GM21526 (cell line): ENCODE data around the gene CROCC.

Experiments used
- ATAC-seq: cut with Tn5 transposase; IDR thresholded peaks from one replicate; pipeline ENCODE4 v1.9.1; 2021; ENCODE audit warnings: moderate library complexity; ENCODE audit not compliant: unreplicated experiment, low FRiP score

Gene CROCC

GRCh38 chr1:16979475-16980327 lies 58.0 kb downstream of the CROCC start:
- ATAC-seq, result no peak

GRCh38 chr1:16980473-16981268 lies 58.9 kb downstream of the CROCC start, which contains the start of gene MFAP2:
MFAP2 (minus strand) TSS chr1:16980620; CDS start chr1:16978273, 2,347 bp downstream.
- ATAC-seq, result no peak

GRCh38 chr1:16981269-16981849 lies 59.6 kb downstream of the CROCC start:
- ATAC-seq, result no peak

GRCh38 chr1:16982902-16983301 lies 61.2 kb downstream of the CROCC start:
- no peak for ATAC-seq

GRCh38 chr1:16983649-16984048 lies 61.9 kb downstream of the CROCC start:
- ATAC-seq, result no peak

GRCh38 chr1:16984717-16985116 lies 63.0 kb downstream of the CROCC start:
- ATAC-seq, result no peak

GRCh38 chr1:16986113-16986512 lies 64.4 kb downstream of the CROCC start:
- ATAC-seq, result no peak

GRCh38 chr1:16986560-16986959 lies 64.8 kb downstream of the CROCC start:
- no peak for ATAC-seq

- no peak for ATAC-seq
These were observed 65.2 kb downstream of the CROCC start for GRCh38 chr1:16986962-16987361.

- no peak for ATAC-seq
These were observed 66.5 kb downstream of the CROCC start for GRCh38 chr1:16988210-16988609.

GRCh38 chr1:16989676-16990391 lies 68.1 kb downstream of the CROCC start:
- no peak for ATAC-seq

GRCh38 chr1:16991571-16991970 lies 69.8 kb downstream of the CROCC start:
- ATAC-seq, result no peak

- no peak for ATAC-seq
These were observed 70.4 kb downstream of the CROCC start for GRCh38 chr1:16992102-16992501.

GRCh38 chr1:16992675-16993074 lies 70.9 kb downstream of the CROCC start:
- no peak for ATAC-seq

- no peak for ATAC-seq
These were observed 71.8 kb downstream of the CROCC start for GRCh38 chr1:16993521-16994038.

- no peak for ATAC-seq
These were observed 75.1 kb downstream of the CROCC start for GRCh38 chr1:16996845-16997244.

- ATAC-seq, result no peak
These were observed 76.9 kb downstream of the CROCC start for GRCh38 chr1:16998589-16998988.

GRCh38 chr1:16999863-17000262 lies 78.1 kb downstream of the CROCC start:
- ATAC-seq, result no peak

GRCh38 chr1:17001760-17002523 lies 80.2 kb downstream of the CROCC start:
- no peak for ATAC-seq

GRCh38 chr1:17002524-17002902 lies 80.8 kb downstream of the CROCC start:
- no peak for ATAC-seq
